Mesodermal cell (in vitro differentiated cells): ENCODE data around the gene GUCA1C. TPM values are rescaled to one million over a fixed set of nuclear protein-coding genes. Genes with fewer than 3 reads are reported as not detected.

ENCODE experiments used
- H3K27ac ChIP-seq: 2 replicates; pipeline ENCODE4 v1.7.0; 2013; ENCODE audit warnings: mild to moderate bottlenecking, low read depth, low read length, moderate library complexity; ENCODE audit not compliant: severe bottlenecking
- H3K36me3 ChIP-seq: 2 replicates; pipeline ENCODE4 v1.7.1; 2013; ENCODE audit warnings: mild to moderate bottlenecking, low read length, moderate library complexity; ENCODE audit not compliant: control insufficient read depth, insufficient read depth
- H3K4me1 ChIP-seq: one replicate; pipeline ENCODE4 v1.7.1; 2013; ENCODE audit warnings: mild to moderate bottlenecking, low read length; ENCODE audit not compliant: insufficient read depth, control insufficient read depth, poor library complexity, severe bottlenecking
- H3K4me3 ChIP-seq: 2 replicates; pipeline ENCODE4 v1.7.0; 2013; ENCODE audit warnings: low read length, control low read depth, mild to moderate bottlenecking; ENCODE audit not compliant: insufficient read depth, poor library complexity, severe bottlenecking; ENCODE audit errors: extremely low read depth
- H3K9me3 ChIP-seq: 2 replicates; pipeline ENCODE4 v1.7.1; 2013; ENCODE audit warnings: mild to moderate bottlenecking, low read length, moderate library complexity; ENCODE audit not compliant: control insufficient read depth
- WGBS, 2 experiments: methylation state at CpG; one replicate each; pipeline ENCODE4 v1.1.5; 2013; ENCODE audit warnings: missing lambda C conversion rate in 2 of 2; ENCODE audit not compliant: insufficient coverage in 2 of 2; 5-methylcytosine and 5-hydroxymethylcytosine counted together
- polyA plus RNA-seq, 2 experiments: library from polyadenylated mRNA; stranded (reverse); fragments of 50-300 nt; gene quantifications; one replicate each; pipeline ENCODE4 v1.2.3, GENCODE V29; 2013

The GUCA1C gene, protein sequence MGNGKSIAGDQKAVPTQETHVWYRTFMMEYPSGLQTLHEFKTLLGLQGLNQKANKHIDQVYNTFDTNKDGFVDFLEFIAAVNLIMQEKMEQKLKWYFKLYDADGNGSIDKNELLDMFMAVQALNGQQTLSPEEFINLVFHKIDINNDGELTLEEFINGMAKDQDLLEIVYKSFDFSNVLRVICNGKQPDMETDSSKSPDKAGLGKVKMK
- polyA plus RNA-seq (2013, experiment 1 of 2) = not detected
- polyA plus RNA-seq (2013, experiment 2 of 2) = not detected

DNA sequence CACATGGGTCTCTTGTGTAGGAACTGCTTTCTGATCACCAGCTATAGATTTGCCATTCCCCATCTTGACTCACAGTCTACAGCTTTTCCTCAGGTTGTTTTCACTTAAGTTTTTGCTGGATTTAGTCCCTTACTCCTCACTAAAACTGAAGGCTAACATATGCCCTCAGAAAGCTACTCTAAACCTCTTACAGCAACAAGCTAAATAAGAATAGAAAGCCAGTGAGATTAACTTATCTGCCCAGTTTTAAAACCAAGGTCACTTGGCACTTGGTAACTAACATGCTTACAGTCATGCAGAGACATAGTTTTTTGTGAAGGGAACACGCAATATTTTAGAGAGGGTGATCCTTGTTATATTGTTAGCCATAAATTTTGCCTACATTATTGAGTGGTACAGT lies at the start of gene GUCA1C:
GUCA1C (minus strand) TSS at position 180 of the 400 bp plus-strand sequence; CDS start at position 63, 117 bp downstream.
- Histone ChIP-seq H3K27ac (no peak within 1 kb of the TSS), H3K36me3 (no peaks in the 10 kb centered on the region), H3K4me1 (no peaks in the 10 kb centered on the region), H3K9me3 (no peaks in the 10 kb centered on the region), H3K4me3 (no peak within 1 kb of the TSS)
- whole genome bisulfite sequencing, 2 experiments = 100% methylated on average over 1 of the region's 1 CpG; no CpG with 5 or more reads in 1 of the 2 experiments

DNA sequence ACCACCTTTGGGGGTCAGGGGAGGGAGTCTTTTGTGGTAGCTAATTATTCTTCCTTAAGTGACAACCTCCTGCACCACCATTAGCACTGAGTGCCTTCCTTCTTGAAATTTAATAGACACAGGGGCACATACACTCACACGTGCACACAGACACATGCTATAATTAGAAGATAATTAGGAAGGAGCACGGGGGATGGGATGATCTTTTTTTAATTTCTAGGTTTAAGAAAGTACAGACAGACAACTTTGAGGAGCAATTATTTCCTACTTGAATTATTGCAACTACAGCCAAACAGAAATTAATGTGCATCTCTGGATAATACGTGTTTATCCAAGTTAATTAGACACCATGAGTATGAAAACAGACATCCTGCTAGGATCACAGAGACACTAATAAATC lies 44.8 kb upstream of the GUCA1C start:
- no peaks in the 10 kb centered on the region for H3K36me3 ChIP-seq
- no CpG with 5 or more reads among the region's 3 CpGs for WGBS, 2 experiments
- no peaks in the 10 kb centered on the region for H3K9me3 ChIP-seq
- H3K4me1 ChIP-seq = no peaks in the 10 kb centered on the region
- no peak overlapping the region for H3K27ac ChIP-seq
- H3K4me3 ChIP-seq = no peak overlapping the region

DNA sequence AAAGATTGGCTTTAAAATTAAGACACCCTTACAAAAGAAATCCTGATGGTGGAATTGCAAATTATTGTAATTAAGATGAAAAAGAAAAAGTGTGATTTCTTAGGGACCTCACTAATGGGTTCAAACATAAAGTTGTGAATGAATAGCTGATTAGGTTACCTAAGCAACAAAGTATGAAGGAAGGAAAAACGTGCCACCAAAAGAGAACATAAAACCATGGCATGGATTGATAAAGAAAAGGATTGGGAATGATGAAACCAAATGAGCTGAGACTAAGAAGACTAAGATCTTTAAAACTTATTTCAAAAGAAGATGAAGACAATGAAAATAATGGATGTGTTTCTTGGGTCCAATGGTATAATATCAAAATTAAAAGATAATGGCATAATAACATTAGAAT lies 32.2 kb upstream of the GUCA1C start:
- H3K36me3 ChIP-seq = no peaks in the 10 kb centered on the region
- H3K4me1 ChIP-seq = no peaks in the 10 kb centered on the region
- WGBS, 2 experiments = 0% methylated on average over 1 of the region's 1 CpG; no CpG with 5 or more reads in 1 of the 2 experiments
- no peak overlapping the region for H3K4me3 ChIP-seq
- H3K9me3 ChIP-seq = no peaks in the 10 kb centered on the region
- no peak overlapping the region for H3K27ac ChIP-seq

GRCh38 chr3:108983051-108983450 lies 29.4 kb upstream of the GUCA1C start:
- no peaks in the 10 kb centered on the region for H3K9me3 ChIP-seq
- no peak overlapping the region for H3K27ac ChIP-seq
- no peak overlapping the region for H3K4me3 ChIP-seq
- H3K36me3 ChIP-seq = no peaks in the 10 kb centered on the region
- 89 to 100% methylated on average over 1 of the region's 1 CpG for WGBS, 2 experiments
- no peaks in the 10 kb centered on the region for H3K4me1 ChIP-seq

- Histone ChIP-seq H3K36me3 (no peaks in the 10 kb centered on the region), H3K9me3 (no peaks in the 10 kb centered on the region), H3K4me3 (no peak overlapping the region), H3K4me1 (no peaks in the 10 kb centered on the region), H3K27ac (no peak overlapping the region)
- no CpG with 5 or more reads among the region's 2 CpGs for WGBS, 2 experiments
These were observed 22.4 kb upstream of the GUCA1C start for GRCh38 chr3:108976058-108976457.

DNA sequence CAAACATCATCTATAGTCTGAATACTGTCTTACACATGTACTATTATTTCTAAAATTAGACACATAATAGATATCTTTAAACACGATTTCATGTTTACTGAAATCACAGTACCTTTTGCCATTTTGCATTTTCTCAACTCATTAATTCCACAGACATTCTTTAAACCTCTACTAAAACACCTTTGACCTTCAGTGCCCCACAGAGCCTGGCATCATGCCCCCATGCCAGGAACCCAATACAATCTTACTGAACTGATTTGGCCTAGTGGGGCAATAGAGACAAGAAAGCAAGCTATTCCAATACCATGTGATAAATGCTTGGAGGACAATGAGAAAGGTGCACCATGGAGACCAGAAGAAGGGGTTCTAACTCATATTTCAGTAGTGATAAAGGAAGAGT lies 19.3 kb upstream of the GUCA1C start:
- Histone ChIP-seq H3K4me1 (no peaks in the 10 kb centered on the region), H3K4me3 (no peak overlapping the region)
- 90 to 100% methylated on average over 1 of the region's 1 CpG for WGBS, 2 experiments

DNA sequence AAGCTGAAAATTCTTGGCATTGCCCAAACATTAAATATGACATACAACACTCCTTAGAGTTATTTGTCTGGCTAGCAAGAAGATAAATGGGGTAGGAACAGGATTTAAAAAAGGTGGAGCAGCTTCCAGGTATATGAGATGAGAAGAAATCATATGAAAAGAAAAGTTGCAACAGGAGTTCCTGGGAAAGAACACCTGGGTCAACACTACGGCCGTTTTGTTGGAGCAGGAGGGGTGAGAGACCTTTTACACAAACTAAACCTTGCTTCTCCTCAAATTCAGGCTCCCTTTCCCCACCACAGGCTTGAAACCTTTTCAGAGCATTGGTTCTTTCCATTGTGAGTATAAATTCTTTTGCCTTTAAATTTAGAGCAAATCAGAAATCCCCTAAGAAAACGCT lies 18.8 kb upstream of the GUCA1C start:
- no peaks in the 10 kb centered on the region for H3K9me3 ChIP-seq
- no CpG with 5 or more reads among the region's 3 CpGs for WGBS, 2 experiments

More for the DNA sequence above, 19.3 kb upstream of the GUCA1C start:
- H3K36me3 ChIP-seq = no peaks in the 10 kb centered on the region
- no peaks in the 10 kb centered on the region for H3K9me3 ChIP-seq
- no peak overlapping the region for H3K27ac ChIP-seq

DNA sequence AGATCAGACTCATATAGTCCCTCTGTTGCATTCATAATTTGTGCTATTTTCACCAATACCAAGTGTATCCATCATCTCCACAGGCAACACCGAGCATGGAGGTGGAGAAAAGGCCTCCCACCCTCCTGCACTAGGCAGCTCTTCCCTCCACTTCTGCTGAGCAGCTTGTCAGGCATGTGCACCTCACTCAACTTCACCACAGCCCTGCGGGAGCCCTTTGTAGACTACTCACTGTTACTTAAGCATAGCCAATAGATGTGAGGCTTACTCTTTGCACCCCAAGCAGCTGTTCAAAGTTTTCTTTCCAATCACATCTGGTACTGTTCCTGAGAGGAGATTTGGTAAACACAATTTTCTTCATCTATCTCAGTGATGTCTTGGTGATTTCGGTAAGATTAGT lies 16.9 kb upstream of the GUCA1C start:
- no peaks in the 10 kb centered on the region for H3K9me3 ChIP-seq
- no peaks in the 10 kb centered on the region for H3K36me3 ChIP-seq
- WGBS, 2 experiments = 43% methylated on average over 2 of the region's 3 CpGs; no CpG with 5 or more reads in 1 of the 2 experiments
- H3K4me1 ChIP-seq = no peaks in the 10 kb centered on the region
- H3K4me3 ChIP-seq = no peak overlapping the region
- no peak overlapping the region for H3K27ac ChIP-seq

More for the DNA sequence above, 18.8 kb upstream of the GUCA1C start:
- Histone ChIP-seq H3K27ac (no peak overlapping the region), H3K4me3 (no peak overlapping the region), H3K4me1 (no peaks in the 10 kb centered on the region), H3K36me3 (no peaks in the 10 kb centered on the region)

DNA sequence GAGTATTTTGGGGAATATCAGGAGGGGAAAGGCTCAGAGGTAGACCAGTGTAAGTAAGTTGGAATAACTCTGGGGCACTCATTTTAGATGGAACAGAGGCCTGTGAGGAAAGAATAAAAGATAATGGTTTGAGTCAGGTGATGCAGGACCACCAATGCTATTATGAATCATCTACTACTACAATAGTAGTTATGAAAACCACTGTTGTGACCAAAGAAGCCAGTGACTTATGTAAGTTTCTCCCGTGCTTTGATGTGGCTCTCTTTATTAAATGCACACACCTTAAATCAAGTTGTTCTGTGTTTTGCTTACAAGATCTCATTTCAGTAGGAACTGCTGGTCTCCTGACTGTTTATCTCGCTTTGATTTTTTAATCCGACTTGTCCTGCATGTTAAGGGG lies 13.1 kb upstream of the GUCA1C start:
- Histone ChIP-seq H3K4me1 (no peaks in the 10 kb centered on the region), H3K27ac (no peak overlapping the region), H3K36me3 (no peaks in the 10 kb centered on the region), H3K4me3 (no peak overlapping the region), H3K9me3 (no peaks in the 10 kb centered on the region)
- WGBS, 2 experiments = 67 to 71% methylated on average over 1 of the region's 3 CpGs

GRCh38 chr3:108959017-108959416 lies 5.3 kb upstream of the GUCA1C start:
- no peaks in the 10 kb centered on the region for H3K9me3 ChIP-seq
- no peak overlapping the region for H3K4me3 ChIP-seq
- H3K4me1 ChIP-seq = no peaks in the 10 kb centered on the region
- no peak overlapping the region for H3K27ac ChIP-seq
- no CpG with 5 or more reads among the region's 1 CpG for WGBS, 2 experiments
- no peaks in the 10 kb centered on the region for H3K36me3 ChIP-seq

GRCh38 chr3:108953210-108953609 lies 469 bp downstream of the GUCA1C start:
- Histone ChIP-seq H3K9me3 (no peaks in the 10 kb centered on the region), H3K4me1 (no peaks in the 10 kb centered on the region), H3K27ac (no peak overlapping the region), H3K4me3 (no peak overlapping the region), H3K36me3 (no peaks in the 10 kb centered on the region)
- WGBS, 2 experiments = 100% methylated on average over 1 of the region's 4 CpGs
